Lung (tissue), 16 donors: ENCODE measurements around the gene SPANXN4. TPM values are rescaled to one million over a fixed set of nuclear protein-coding genes. Genes with fewer than 3 reads are reported as not detected.

Experiments used
- ATAC-seq: fragments of 200-7000 bp; cut with Tn5 transposase; one replicate; pipeline ENCODE4 v1.9.1; 2020; ENCODE audit warnings: moderate number of reproducible peaks; ENCODE audit not compliant: insufficient read depth, low FRiP score
- DNase-seq, 3 donors: peaks; one replicate each; pipeline ENCODE4 v3.0.0-alpha.2; 2013 to 2017
- H3K27ac ChIP-seq, 2 donors: one replicate each; pipeline ENCODE4 v1.5.1; 2013; ENCODE audit warnings: mild to moderate bottlenecking in 2 of 2, moderate library complexity in 2 of 2, control low read depth in 1 of 2, inconsistent platforms in 1 of 2, low read depth in 1 of 2, low read length in 1 of 2
- H3K27me3 ChIP-seq, 3 donors: one replicate each; pipeline ENCODE4 v1.5.1; 2013; ENCODE audit warnings: low read length in 2 of 3; ENCODE audit not compliant: control insufficient read depth in 3 of 3, insufficient read depth in 3 of 3
- H3K36me3 ChIP-seq, 4 donors: one replicate each; pipeline ENCODE4 v1.5.1; 2013; ENCODE audit warnings: low read length in 4 of 4, mild to moderate bottlenecking in 1 of 4, moderate library complexity in 1 of 4; ENCODE audit not compliant: control insufficient read depth in 4 of 4, insufficient read depth in 4 of 4
- H3K4me1 ChIP-seq, 5 donors: one replicate each; pipeline ENCODE4 v1.5.1; 2013; ENCODE audit warnings: low read length in 5 of 5, mild to moderate bottlenecking in 2 of 5, moderate library complexity in 1 of 5; ENCODE audit not compliant: control insufficient read depth in 5 of 5, insufficient read depth in 5 of 5
- H3K4me3 ChIP-seq: one replicate; pipeline ENCODE4 v1.5.1; 2013; ENCODE audit warnings: mild to moderate bottlenecking, control low read depth, moderate library complexity
- H3K9ac ChIP-seq, 2 donors: one replicate each; pipeline ENCODE4 v1.5.1; 2013; ENCODE audit warnings: low read length in 2 of 2, control low read depth in 1 of 2; ENCODE audit not compliant: insufficient read depth in 1 of 2
- H3K9me3 ChIP-seq, 4 donors: one replicate each; pipeline ENCODE4 v1.5.1; 2013; ENCODE audit warnings: low read length in 3 of 4, mild to moderate bottlenecking in 1 of 4, moderate library complexity in 1 of 4; ENCODE audit not compliant: control insufficient read depth in 4 of 4, insufficient read depth in 3 of 4
- CTCF ChIP-seq: IDR thresholded peaks from 2 replicates; pipeline ENCODE4 v1.5.1; 2012; ENCODE audit warnings: mild to moderate bottlenecking; ENCODE audit errors: control extremely low read depth, extremely low read depth
- WGBS, 2 donors: extraction: QIAGEN DNeasy Blood & Tissue Kit; methylation state at CpG; one replicate each; pipeline ENCODE4 v1.1.7; 2013; 5-methylcytosine and 5-hydroxymethylcytosine counted together
- long read RNA-seq, 5 donors: transcript quantifications; one replicate each; lab custom pipeline, GENCODE V29; 2026
- polyA plus RNA-seq, 2 donors: library from polyadenylated mRNA; stranded (reverse); fragments of 200-250 nt; gene quantifications; one replicate each; pipeline ENCODE4 v1.2.1, GENCODE V29; 2013
- total RNA-seq, 2 donors: library from RNA; depleted of rRNA in 1 of 2; stranded (reverse); fragments of >200 nt in 1 of 2; gene quantifications; one replicate each; pipeline ENCODE4 v1.2.1, GENCODE V29; 2014 to 2021
- donor health status: control.
- donor health status: control.
- donor health status: Bipolar disorder and iron deficiency.
- donor health status: healthy.
- donor health status: DM: yes; HTN: yes; CAD: no.

Gene SPANXN4
- total RNA-seq = not detected
- not detected for polyA plus RNA-seq
- long read RNA-seq, donor 1 = 0 reads
- long read RNA-seq, donor 2 = 0 reads
- long read RNA-seq, donor 3 = 0 reads
- long read RNA-seq, donor 4 = 0 reads
- long read RNA-seq, donor 5 = 0 reads

- Histone ChIP-seq H3K9ac (no peak within 1 kb of the TSS), H3K27ac (no peak within 1 kb of the TSS), H3K4me3 (no peak within 1 kb of the TSS), H3K9me3 (no peaks in the 10 kb centered on the region), H3K27me3 (no peaks in the 10 kb centered on the region), H3K4me1 (no peaks in the 10 kb centered on the region), H3K36me3 (no peaks in the 10 kb centered on the region)
- DNase-seq (no peak), ATAC-seq (no peak)
- TF ChIP-seq CTCF = no peak
- WGBS, 2 donors = 71 to 91% methylated on average over 2 of the region's 2 CpGs
Observed at GRCh38 chrX:143025628-143026027, at the start of gene SPANXN4. TSS of gene SPANXN4 (plus strand) at chrX:143025928. CDS start at chrX:143026015, 87 bp downstream.

- TF ChIP-seq CTCF = no peak
- H3K27me3 ChIP-seq = no peaks in the 10 kb centered on the region
- 71 to 73% methylated on average over 6 of the region's 6 CpGs for WGBS, 2 donors
- H3K9me3 ChIP-seq = no peaks in the 10 kb centered on the region
- H3K27ac ChIP-seq = no peak overlapping the region
- H3K9ac ChIP-seq = no peak overlapping the region
- no peaks in the 10 kb centered on the region for H3K4me1 ChIP-seq
- H3K4me3 ChIP-seq = no peak overlapping the region
- H3K36me3 ChIP-seq = no peaks in the 10 kb centered on the region
- ATAC-seq = no peak
- DNase-seq = no peak
Observed at GRCh38 chrX:142977128-142977914, 48.4 kb upstream of the SPANXN4 start.

GRCh38 chrX:142978130-142978684, 47.5 kb upstream of the SPANXN4 start:
- ATAC-seq (no peak), DNase-seq (no peak)
- H3K4me1 ChIP-seq = no peaks in the 10 kb centered on the region
- no peak overlapping the region for H3K4me3 ChIP-seq
- no peaks in the 10 kb centered on the region for H3K36me3 ChIP-seq
- H3K27me3 ChIP-seq = no peaks in the 10 kb centered on the region
- no peak overlapping the region for H3K27ac ChIP-seq
- no peak overlapping the region for H3K9ac ChIP-seq
- no peak for TF ChIP-seq CTCF
- 30 to 32% methylated on average over 4 of the region's 4 CpGs for WGBS, 2 donors
- H3K9me3 ChIP-seq = no peaks in the 10 kb centered on the region
